NCI-H460 (cell line): ENCODE results near the gene PAX7. TPM values are rescaled to one million over a fixed set of nuclear protein-coding genes. Genes with fewer than 3 reads are reported as not detected.

Experiments
- DNase-seq: peaks from one replicate; pipeline ENCODE4 v3.0.0-alpha.2; 2016; ENCODE audit warnings: low read depth; ENCODE audit errors: extremely low read depth
- total RNA-seq: library from RNA; depleted of rRNA; stranded (reverse); fragments of >200 nt; shearing (Covaris generic); gene quantifications from 2 replicates; pipeline ENCODE4 v1.2.3, GENCODE V29; 2014

The PAX7 gene
- total RNA-seq, 1 experiment from 2014 or later: 1.4 TPM

DNA sequence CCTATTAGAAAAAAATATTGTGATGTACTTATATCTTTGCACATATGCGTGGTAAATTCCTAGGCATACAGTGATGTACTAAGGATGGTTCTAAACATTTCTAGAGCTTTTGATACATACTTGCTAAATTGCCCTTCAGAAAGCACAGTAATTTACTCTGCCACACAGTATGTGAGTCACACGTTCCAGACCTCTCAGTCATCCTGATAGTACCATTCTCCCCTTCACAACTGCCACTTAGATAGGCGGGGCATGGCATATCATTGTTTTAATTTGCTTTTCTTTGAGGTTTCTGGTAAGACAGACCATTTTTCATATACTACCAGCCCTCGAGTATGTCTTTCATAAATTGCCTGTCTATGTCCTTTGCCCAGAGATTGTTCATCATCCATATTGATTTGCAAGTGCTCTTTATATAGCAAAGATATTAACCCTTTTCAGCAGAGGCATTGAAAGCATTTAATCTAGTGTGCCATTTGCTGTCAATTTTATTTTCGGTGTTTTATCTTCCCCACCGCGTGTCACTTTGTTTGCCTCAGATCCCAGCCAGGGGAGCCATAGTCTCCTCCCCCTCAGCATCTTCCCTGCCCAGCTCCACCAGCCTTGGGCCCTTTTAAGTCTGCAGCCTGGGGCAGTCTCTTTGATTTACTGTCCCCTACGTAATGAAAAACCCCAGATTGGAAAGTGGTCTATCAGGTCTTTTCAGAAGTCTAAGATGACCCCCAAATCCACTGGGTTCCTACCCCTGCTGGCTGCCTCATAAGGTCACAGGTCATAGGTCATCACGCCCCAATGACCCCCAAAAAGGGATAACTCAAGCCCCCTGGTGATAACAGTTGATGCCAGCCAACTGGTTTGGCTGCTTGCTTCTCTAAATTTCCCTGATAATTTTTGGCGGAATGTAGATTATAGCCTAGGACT lies 11.8 kb upstream of the PAX7 start:
- peak; percentile 89 for DNase-seq

DNA sequence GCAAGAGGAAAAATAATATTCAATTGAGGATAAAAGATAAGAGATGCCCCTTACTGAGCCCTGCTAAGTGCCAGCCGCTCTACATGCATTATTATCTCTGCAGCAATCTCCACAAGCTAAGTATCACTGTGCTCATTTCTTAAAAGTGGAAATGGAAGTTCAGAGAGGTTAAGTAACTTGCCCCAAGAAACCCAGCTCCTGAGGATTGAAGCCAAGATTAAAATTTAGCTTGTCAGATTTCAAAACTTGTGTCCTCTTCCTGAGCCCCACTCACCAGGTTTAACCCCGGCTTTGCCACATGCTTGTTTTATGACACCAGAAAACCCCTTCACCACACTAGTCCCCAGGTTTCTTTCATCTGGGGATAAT lies 11.2 kb upstream of the PAX7 start:
- no peak for DNase-seq

DNA sequence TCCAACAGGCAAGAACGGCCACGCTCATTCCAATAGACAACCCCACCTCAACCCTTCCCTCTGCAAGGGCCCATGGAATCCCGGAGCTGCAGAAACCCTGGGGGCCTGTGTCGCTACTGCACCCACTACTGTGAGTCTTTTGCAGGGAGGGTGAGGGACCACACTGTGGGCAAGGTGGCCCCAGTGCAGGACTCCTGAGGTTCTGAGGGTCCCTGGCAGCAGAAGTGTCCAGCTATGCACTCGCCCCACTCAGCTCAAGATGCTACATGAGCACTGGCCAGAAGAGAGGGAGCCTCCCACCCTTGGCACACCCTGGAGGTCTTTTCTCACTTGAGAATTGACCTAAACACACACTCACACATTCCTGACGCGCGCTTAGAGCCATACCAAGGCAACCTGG lies 2.1 kb upstream of the PAX7 start:
- no peak for DNase-seq

GRCh38 chr1:18629659-18630510 lies 761 bp upstream of the PAX7 start:
- no peak for DNase-seq

DNA sequence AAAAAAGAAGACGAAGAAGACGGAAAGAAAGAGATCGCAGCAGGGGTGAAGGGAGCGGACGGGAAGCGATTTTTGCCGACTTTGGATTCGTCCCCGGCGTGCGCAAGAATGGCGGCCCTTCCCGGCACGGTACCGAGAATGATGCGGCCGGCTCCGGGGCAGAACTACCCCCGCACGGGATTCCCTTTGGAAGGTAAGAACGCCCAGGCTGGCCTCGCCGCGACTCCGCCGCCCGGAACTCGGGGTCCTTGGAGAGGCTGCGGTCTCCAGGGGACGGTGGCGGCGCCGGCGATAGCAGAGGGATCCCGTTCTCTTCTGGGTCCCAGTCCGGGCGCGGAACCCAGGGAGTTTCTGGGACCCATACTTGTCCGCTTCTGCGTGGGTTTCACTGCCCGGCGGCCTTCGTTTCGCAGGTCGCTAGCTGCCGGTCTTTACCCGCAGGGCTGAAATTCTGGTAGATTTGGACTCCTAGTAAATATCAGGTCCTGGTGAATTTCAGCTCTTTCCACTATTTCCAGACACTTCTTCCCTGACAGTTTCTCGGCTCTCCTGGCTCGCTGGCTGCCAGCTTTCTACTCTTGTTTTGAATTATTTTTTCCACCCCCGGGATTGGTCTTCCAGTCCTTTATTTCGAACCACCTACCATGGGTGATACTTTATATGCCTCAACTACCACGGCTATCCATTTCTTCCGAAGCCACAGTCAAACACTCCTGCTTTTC lies 1.0 kb downstream of the PAX7 start:
- no peak for DNase-seq

DNA sequence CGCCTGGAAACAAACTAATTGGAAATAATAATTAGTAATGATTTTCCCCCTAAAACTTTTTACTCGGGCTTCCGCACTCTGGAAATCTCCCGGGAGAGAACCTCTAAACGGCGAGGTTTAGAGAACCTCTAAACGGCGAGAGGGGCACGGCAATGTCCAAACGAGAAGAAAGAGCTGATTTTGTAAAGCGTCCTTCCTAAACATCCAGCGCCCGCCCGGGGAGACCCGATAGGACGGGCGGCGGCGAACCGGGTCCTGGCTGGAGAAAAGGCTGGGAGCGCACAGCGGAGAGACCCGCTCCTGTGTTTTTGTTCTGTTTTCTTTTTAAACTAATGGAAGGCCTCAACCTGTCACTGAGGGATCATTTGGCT lies 1.6 kb downstream of the PAX7 start:
- no peak for DNase-seq

GRCh38 chr1:18632783-18633421 lies 2.3 kb downstream of the PAX7 start:
- no peak for DNase-seq

DNA sequence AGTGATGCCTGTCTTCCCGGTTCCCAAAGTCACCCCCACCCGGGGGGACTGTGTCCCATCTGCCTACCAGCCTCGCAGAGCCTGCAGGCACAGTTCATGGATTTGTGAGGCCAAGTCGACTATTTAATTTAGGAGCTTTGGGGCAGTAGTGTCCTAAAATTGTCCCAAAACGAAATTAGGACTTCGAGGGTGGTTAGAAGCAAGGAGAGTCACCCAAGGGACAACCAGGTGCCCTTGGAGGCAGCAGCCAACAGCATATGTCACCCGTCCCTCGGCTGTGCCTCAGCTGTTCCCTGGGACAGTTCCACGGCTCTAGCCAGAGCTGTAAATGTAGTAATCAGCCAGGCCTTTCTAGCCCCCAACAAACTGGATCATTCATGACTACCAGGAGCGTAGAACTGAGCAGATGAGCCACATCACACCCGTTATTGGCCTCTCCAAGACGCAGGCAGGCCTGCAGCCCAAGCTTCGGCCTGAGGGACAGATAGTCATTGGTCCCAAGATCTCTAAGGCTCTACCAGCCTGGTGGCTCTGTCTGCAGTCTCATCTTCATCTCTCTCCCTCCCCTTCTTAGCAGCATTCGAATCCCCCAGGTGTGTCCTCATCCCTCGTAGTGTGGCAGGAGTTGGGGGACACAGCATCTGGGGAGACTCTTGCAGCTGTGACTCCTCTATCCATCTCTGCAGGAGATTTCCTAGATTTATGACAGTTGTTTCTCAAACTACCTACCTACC lies 2.9 kb downstream of the PAX7 start:
- no peak for DNase-seq

- no peak for DNase-seq
These were observed 3.6 kb downstream of the PAX7 start for GRCh38 chr1:18634276-18634675.

- DNase-seq: no peak
These were observed 4.5 kb downstream of the PAX7 start for GRCh38 chr1:18635070-18635577.

- no peak for DNase-seq
These were observed 5.4 kb downstream of the PAX7 start for GRCh38 chr1:18635891-18636595.

- no peak for DNase-seq
These were observed 6.2 kb downstream of the PAX7 start for GRCh38 chr1:18636596-18637508.

DNA sequence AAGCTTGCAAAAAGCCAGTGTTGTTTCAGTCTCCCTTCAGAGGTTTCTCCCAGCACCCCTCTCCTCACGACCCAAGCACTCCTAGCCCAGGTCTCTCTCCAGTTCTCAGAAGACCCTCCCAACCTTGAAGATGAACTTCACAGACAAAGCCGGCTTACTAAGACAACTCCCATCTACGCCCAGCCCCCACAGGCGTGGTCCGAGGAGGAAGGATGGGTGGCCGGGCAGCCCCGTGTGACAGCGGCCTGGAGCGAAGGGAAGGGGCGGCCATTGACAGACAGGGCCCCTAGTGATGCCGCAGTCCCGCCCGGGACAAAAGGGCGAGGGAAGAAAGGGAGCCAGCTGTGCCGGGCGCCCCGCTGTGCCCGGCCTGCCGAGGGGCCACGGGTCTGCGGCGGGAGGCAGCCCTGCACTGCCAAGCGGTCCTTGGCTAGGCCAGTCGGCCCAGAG lies 6.9 kb downstream of the PAX7 start:
- no peak for DNase-seq

DNA sequence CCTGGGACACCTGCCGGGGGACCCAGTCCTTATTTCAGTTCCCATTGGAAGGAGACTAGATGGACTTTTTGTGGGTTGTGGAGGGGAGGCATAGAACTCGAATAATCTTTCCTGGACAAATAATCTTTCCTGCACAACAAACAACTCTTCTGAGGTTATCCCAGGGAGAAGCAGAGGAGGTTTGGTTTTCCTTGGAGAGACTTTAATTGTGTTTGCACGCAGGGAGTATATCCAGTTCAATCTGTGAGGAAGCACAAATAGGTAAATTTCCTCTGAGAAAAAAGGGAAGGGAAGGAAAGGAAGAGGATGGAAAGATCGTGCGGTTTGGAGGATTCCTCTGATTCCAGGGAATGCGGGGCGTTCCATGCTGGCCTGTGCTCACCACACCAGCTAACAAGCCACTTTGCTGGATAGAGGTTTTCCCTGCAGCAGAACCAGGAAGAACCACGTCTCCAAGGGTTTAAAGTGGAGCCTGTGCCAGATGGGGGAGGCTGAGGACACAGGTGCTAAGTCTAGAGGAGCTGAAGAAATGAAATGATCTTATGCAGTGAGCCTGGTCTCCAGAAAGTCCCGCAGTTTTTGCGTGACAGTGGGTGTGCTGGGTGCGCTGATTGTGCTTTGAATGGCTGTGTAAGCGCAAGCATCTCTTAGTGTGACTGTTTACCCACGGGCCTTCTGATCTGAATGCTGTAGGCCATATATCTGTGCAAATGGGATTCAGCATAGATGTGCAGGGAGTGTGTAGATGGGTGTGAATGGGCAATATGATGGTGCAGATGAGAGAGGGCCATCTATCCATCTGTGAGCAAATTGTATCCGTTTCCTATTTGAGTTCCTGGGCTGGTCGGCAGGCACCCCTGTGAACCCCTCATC lies 7.6 kb downstream of the PAX7 start:
- DNase-seq: no peak

DNA sequence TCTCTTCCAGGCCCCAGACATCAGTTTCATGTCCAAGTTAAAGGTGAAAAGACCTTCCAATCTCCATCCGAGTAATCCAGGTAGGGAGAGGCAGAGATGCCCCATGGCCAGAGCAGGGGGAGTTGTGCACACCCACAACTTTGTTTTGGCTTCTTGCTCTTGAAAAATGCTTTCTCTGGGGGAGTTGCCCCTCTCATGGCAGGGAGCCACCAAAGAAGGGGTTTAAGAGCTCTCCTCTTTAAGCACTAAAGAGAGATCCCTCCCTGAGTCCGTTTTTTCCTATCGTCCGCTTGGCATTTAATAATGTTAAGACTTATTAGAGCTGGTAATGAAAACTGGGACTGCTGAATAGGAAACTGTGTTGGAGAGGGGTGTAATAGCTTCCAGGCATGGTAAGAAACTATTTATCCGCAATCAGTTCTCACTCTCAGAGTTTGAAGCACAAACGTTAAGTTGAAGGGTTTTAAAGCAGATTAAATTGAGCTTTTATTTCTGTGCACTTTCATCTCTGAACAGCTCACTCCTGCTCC lies 8.3 kb downstream of the PAX7 start:
- no peak for DNase-seq

DNA sequence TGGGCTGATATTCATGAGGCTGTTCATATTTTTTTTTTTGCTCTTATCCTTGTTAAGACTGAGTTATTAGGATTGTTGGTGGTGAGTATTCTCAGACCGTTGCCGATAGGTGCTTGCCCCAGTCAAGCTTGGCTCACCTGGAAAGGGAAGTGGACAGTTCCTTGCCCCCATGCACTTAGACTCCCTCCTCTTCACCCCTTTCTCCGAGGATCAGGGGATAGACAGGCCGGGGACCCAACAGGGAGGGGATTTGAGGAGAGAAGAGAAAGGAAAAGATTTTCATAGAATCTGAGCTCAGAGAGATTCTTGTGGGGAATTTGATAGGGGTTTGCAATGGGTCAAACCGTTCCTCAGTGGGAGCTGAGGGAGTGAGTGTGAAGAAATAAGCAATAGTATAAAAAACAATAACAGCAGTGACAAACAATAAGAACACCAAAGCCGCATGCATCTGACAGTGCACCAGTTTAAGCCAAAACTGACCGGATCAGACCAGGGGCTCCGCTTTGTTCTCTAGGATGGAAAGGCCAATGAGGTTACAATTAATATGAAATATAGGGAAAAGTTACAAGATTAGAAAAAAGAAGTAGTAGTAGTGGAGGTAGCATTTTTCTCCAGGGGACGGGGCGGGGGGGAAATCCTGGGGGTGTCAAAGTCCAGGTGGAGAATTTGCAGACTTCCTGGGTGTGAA lies 8.9 kb downstream of the PAX7 start:
- no peak for DNase-seq
